H1 (cell line): ENCODE data around the gene ZNF24. TPM values are rescaled to one million over a fixed set of nuclear protein-coding genes. Genes with fewer than 3 reads are reported as not detected.
A peak's percentile ranks its signal among the peaks of the same experiment; 100 is the strongest.

Source experiments
- CTCF ChIA-PET: fragments of 300-600 bp; sonication (Branson Sonifier 250); formaldehyde crosslinking; loops from one replicate; lab custom pipeline; 2021; ENCODE audit not compliant: partially characterized antibody; lab: Charles Lee
- POLR2A ChIA-PET: fragments of 300-600 bp; sonication (Branson Sonifier 250); formaldehyde crosslinking; loops from one replicate; lab custom pipeline; 2021; ENCODE audit warnings: inconsistent platforms; ENCODE audit not compliant: partially characterized antibody; lab: Charles Lee
- DNase-seq, 2 experiments: peaks; one replicate each; pipeline versions ENCODE4 v3.0.0 to v3.0.0-alpha.2; 2010 to 2022; ENCODE audit warnings: low spot score in 2 of 2, low read depth in 1 of 2, mixed read lengths in 1 of 2
- FAIRE-seq: peaks from 2 replicates; lab custom pipeline; 2011; peaks lifted over from hg19 to GRCh38; lab: Jason Lieb, UNC
- H2AFZ ChIP-seq: 2 replicates; pipeline ENCODE4 v1.8.1; 2012; ENCODE audit warnings: low read length, inconsistent platforms
- H2AK5ac ChIP-seq: 2 replicates; pipeline ENCODE4 v1.6.1; 2013; ENCODE audit warnings: low read depth, low read length
- H2BK120ac ChIP-seq: replicated peaks from 2 replicates; pipeline ENCODE3; 2013; ENCODE audit warnings: low read depth, low read length, inconsistent platforms
- H2BK12ac ChIP-seq: 2 replicates; pipeline ENCODE4 v1.6.1; 2013; ENCODE audit warnings: low read depth, low read length
- H2BK15ac ChIP-seq: 2 replicates; pipeline ENCODE4 v1.6.1; 2013; ENCODE audit warnings: low read length
- H2BK20ac ChIP-seq: 2 replicates; pipeline ENCODE4 v1.6.1; 2013; ENCODE audit warnings: low read length
- H2BK5ac ChIP-seq: 2 replicates; pipeline ENCODE4 v1.6.1; 2013; ENCODE audit warnings: low read depth, low read length
- H3K14ac ChIP-seq: 2 replicates; pipeline ENCODE4 v1.6.1; 2013; ENCODE audit warnings: inconsistent platforms; ENCODE audit not compliant: insufficient read length
- H3K18ac ChIP-seq: 2 replicates; pipeline ENCODE4 v1.6.1; 2013; ENCODE audit warnings: low read length; ENCODE audit errors: extremely low read depth
- H3K23ac ChIP-seq: 2 replicates; pipeline ENCODE4 v1.6.1; 2013; ENCODE audit warnings: inconsistent platforms; ENCODE audit not compliant: insufficient read length
- H3K23me2 ChIP-seq: 2 replicates; pipeline ENCODE4 v1.6.1; 2013; ENCODE audit warnings: low read depth, low read length
- H3K27ac ChIP-seq: 2 replicates; pipeline ENCODE4 v1.6.1; 2011; ENCODE audit warnings: low read depth, low read length, inconsistent platforms
- H3K27me3 ChIP-seq, 4 experiments: replicated peaks in 1 of 4; 1 replicate in 1 of 4; 2 replicates in 3 of 4; pipeline versions ENCODE4 v1.6.1 to v1.8.1; 2011 to 2013; ENCODE audit warnings: low read length in 3 of 4, mild to moderate bottlenecking in 3 of 4, inconsistent platforms in 2 of 4, mixed read lengths in 2 of 4, moderate library complexity in 1 of 4; ENCODE audit not compliant: control insufficient read depth in 3 of 4, insufficient read depth in 3 of 4; ENCODE audit errors: extremely low read depth in 1 of 4
- H3K36me3 ChIP-seq, 4 experiments: 2 replicates each; pipeline versions ENCODE4 v1.6.1 to v1.8.1; 2011 to 2013; ENCODE audit warnings: mild to moderate bottlenecking in 4 of 4, low read length in 3 of 4, moderate library complexity in 2 of 4, control low read depth in 1 of 4, inconsistent platforms in 1 of 4; ENCODE audit not compliant: insufficient read depth in 4 of 4, control insufficient read depth in 2 of 4
- H3K4ac ChIP-seq: replicated peaks from 2 replicates; pipeline ENCODE3; 2013; ENCODE audit warnings: low read length, low read depth, mixed read lengths, inconsistent platforms; ENCODE audit not compliant: insufficient read length
- H3K4me1 ChIP-seq, 4 experiments: replicated peaks in 1 of 4; 1 replicate in 1 of 4; 2 replicates in 3 of 4; pipeline versions ENCODE4 v1.6.1 to v1.8.1; 2011 to 2013; ENCODE audit warnings: low read length in 3 of 4, inconsistent platforms in 2 of 4, mixed read lengths in 1 of 4; ENCODE audit not compliant: insufficient read depth in 4 of 4, control insufficient read depth in 3 of 4
- H3K4me2 ChIP-seq, 2 experiments: 2 replicates each; pipeline versions ENCODE4 v1.6.1 to v1.8.1; 2011 to 2013; ENCODE audit warnings: low read depth in 2 of 2, low read length in 2 of 2, control low read depth in 1 of 2, inconsistent platforms in 1 of 2, mild to moderate bottlenecking in 1 of 2; ENCODE audit not compliant: insufficient read depth in 1 of 2
- H3K4me3 ChIP-seq, 4 experiments: fragments of 200-600, 300-600 bp in 1 of 4; sonication (generic), shearing (Covaris generic), sonication (Bioruptor Twin) in 1 of 4; 2 replicates each; pipeline versions ENCODE4 v1.5.1 to v1.8.1; 2011 to 2016; ENCODE audit warnings: low read length in 4 of 4, low read depth in 3 of 4, control low read depth in 2 of 4, inconsistent platforms in 2 of 4, mild to moderate bottlenecking in 2 of 4, mixed read lengths in 1 of 4, moderate library complexity in 1 of 4; ENCODE audit not compliant: insufficient read depth in 2 of 4; ENCODE audit errors: extremely low read depth in 1 of 4
- H3K56ac ChIP-seq: replicated peaks from 2 replicates; pipeline ENCODE3; 2013; ENCODE audit warnings: low read depth, mild to moderate bottlenecking, mixed read lengths, low read length, inconsistent platforms; ENCODE audit not compliant: insufficient read length
- H3K79me1 ChIP-seq: 2 replicates; pipeline ENCODE4 v1.6.1; 2013; ENCODE audit warnings: low read depth, low read length, control low read depth
- H3K79me2 ChIP-seq, 2 experiments: 2 replicates each; pipeline versions ENCODE4 v1.6.1 to v1.8.1; 2012 to 2013; ENCODE audit warnings: low read length in 2 of 2, mild to moderate bottlenecking in 2 of 2, inconsistent platforms in 1 of 2; ENCODE audit not compliant: insufficient read depth in 2 of 2, control insufficient read depth in 1 of 2
- H3K9ac ChIP-seq, 4 experiments: replicated peaks in 1 of 4; 1 replicate in 1 of 4; 2 replicates in 3 of 4; pipeline versions ENCODE4 v1.6.1 to v1.8.1; 2011 to 2013; ENCODE audit warnings: low read depth in 3 of 4, low read length in 3 of 4, control low read depth in 2 of 4, mild to moderate bottlenecking in 2 of 4, moderate library complexity in 2 of 4, inconsistent platforms in 1 of 4; ENCODE audit errors: extremely low read depth in 1 of 4
- H3K9me3 ChIP-seq, 2 experiments: 2 replicates each; pipeline versions ENCODE4 v1.6.1 to v1.8.1; 2012 to 2013; ENCODE audit warnings: mild to moderate bottlenecking in 2 of 2, moderate library complexity in 2 of 2, control low read depth in 1 of 2, inconsistent platforms in 1 of 2, low read depth in 1 of 2, low read length in 1 of 2, mixed read lengths in 1 of 2; ENCODE audit not compliant: insufficient read depth in 2 of 2
- H4K20me1 ChIP-seq, 2 experiments: replicated peaks in 1 of 2; 2 replicates each; pipeline versions ENCODE3 to v1.8.1; 2011 to 2013; ENCODE audit warnings: inconsistent platforms in 2 of 2, low read length in 2 of 2, mild to moderate bottlenecking in 1 of 2; ENCODE audit not compliant: insufficient read depth in 2 of 2, control insufficient read depth in 1 of 2
- H4K5ac ChIP-seq: 2 replicates; pipeline ENCODE4 v1.6.1; 2013; ENCODE audit warnings: low read length, low read depth, mixed read lengths, inconsistent platforms; ENCODE audit not compliant: insufficient read length
- H4K8ac ChIP-seq: 2 replicates; pipeline ENCODE4 v1.8.0; 2013; ENCODE audit warnings: mild to moderate bottlenecking, moderate library complexity, low read length, inconsistent platforms; ENCODE audit not compliant: insufficient read depth; ENCODE audit errors: extremely low read depth
- H4K91ac ChIP-seq: replicated peaks from 2 replicates; pipeline ENCODE3; 2013; ENCODE audit warnings: low read length, mixed read lengths, inconsistent platforms; ENCODE audit not compliant: insufficient read length
- CTCF ChIP-seq, 3 experiments: IDR thresholded peaks; 1 replicate in 2 of 3; 2 replicates in 1 of 3; pipeline versions ENCODE4 v1.5.1 to v1.6.1; 2011; ENCODE audit warnings: low read length in 3 of 3, mild to moderate bottlenecking in 3 of 3, inconsistent platforms in 2 of 3, low read depth in 1 of 3, moderate library complexity in 1 of 3; ENCODE audit not compliant: insufficient read depth in 1 of 3; ENCODE audit errors: control extremely low read depth in 1 of 3
- POLR2AphosphoS5 ChIP-seq: IDR thresholded peaks from 2 replicates; pipeline ENCODE4 v1.6.1; 2011; ENCODE audit warnings: low read depth, low read length
- RBBP5 ChIP-seq: IDR thresholded peaks from 2 replicates; pipeline ENCODE4 v1.7.1; 2012; ENCODE audit warnings: low read depth, mild to moderate bottlenecking, inconsistent platforms, low read length, moderate library complexity, borderline replicate concordance
- SIX5 ChIP-seq: IDR thresholded peaks from 2 replicates; pipeline ENCODE4 v1.6.1; 2011; ENCODE audit warnings: mild to moderate bottlenecking, low read depth, low read length
- TAF7 ChIP-seq: optimal IDR thresholded peaks from 2 replicates; pipeline ENCODE3; 2011; ENCODE audit warnings: low read depth, mild to moderate bottlenecking, inconsistent platforms, low read length, moderate library complexity, borderline replicate concordance
- TBP ChIP-seq: IDR thresholded peaks from 2 replicates; pipeline ENCODE4 v1.6.1; 2011; ENCODE audit warnings: low read depth, low read length, improper control_type of control experiment
- WGBS, 2 experiments: shearing (Covaris generic) in 1 of 2; methylation state at CpG; one replicate each; pipeline versions ENCODE4 v1.1.6 to v1.1.7; 2013 to 2015; ENCODE audit warnings: low lambda C conversion rate in 2 of 2, mixed read lengths in 2 of 2, inconsistent platforms in 1 of 2, low coverage in 1 of 2, missing lambda C conversion rate in 1 of 2; ENCODE audit not compliant: insufficient replicate concordance in 2 of 2, insufficient coverage in 1 of 2, insufficient read length in 1 of 2; ENCODE audit errors: extremely low coverage in 1 of 2, missing lambda C conversion rate in 1 of 2; 5-methylcytosine and 5-hydroxymethylcytosine counted together
- polyA plus RNA-seq, 7 experiments: library from polyadenylated mRNA; depleted of rRNA in 3 of 7; stranded (reverse) in 5 of 7; unstranded in 2 of 7; fragments of >200 nt in 5 of 7; fragments of 200-250 nt in 2 of 7; gene quantifications; 1 replicate in 5 of 7; 2 replicates in 1 of 7; 4 replicates in 1 of 7; pipeline versions ENCODE4 v1.2.1 to v1.2.3, GENCODE V29; 2011 to 2013; ENCODE audit warnings: missing spikeins in 2 of 7, mixed read lengths in 2 of 7
- total RNA-seq: library from RNA; stranded (reverse); fragmentation: NEBNext Ultra II Directional; extraction: Animal tissue kit (Norgen Biotek cat#: 25700); gene quantifications from 2 replicates; pipeline ENCODE4 v1.2.1, GENCODE V29; 2021
- TF ChIP-seq, protein P1 (sequence below): IDR thresholded peaks from 2 replicates; pipeline ENCODE4 v1.6.1; 2011; ENCODE audit warnings: low read length, improper control_type of control experiment

The ZNF24 gene
- total and polyA plus RNA-seq, 2 of the 8 experiments (the other 6 are each of a cell fraction or from before 2014, with no cell fraction given), result 12.5 to 56.9 TPM

- Histone ChIP-seq H3K56ac (peak within 1 kb of the TSS; percentile 83), H3K14ac (no peak within 1 kb of the TSS), H3K79me1 (peaks cover 9% of the 10 kb centered on the region), H4K20me1 (no peaks in the 10 kb centered on the region), H3K23ac (no peak within 1 kb of the TSS), H3K9me3 (no peaks in the 10 kb centered on the region; a peak in 1 of 4 replicates), H3K4me2 (peak within 1 kb of the TSS; percentile 85 to 91), H3K4me1 (peaks cover 0 to 10% (median 0%) of the 10 kb centered on the region in 4 experiments; a peak in 2 of 7 replicates), H3K4ac (peak within 1 kb of the TSS; percentile 81), H3K27me3 (no peaks in the 10 kb centered on the region), H3K79me2 (peaks cover 0 to 52% of the 10 kb centered on the region in 2 experiments; a peak in 2 of 4 replicates), H2AK5ac (no peak within 1 kb of the TSS; the same call in 1 of the 2 replicates), H3K23me2 (peaks cover 9% of the 10 kb centered on the region), H3K4me3 (peak within 1 kb of the TSS; percentile 83 to 97 (median 90)), H3K36me3 (peaks cover 0 to 8% (median 2%) of the 10 kb centered on the region in 4 experiments; a peak in 4 of 8 replicates), H2BK15ac (peak within 1 kb of the TSS; percentile 73; the same call in 1 of the 2 replicates), H3K9ac (peak within 1 kb of the TSS; percentile 74 to 94 (median 91)), H3K18ac (peak within 1 kb of the TSS; percentile 88), H2AFZ (peak within 1 kb of the TSS; percentile 94), H2BK120ac (peak within 1 kb of the TSS; percentile 47), H4K91ac (peak within 1 kb of the TSS; percentile 61), H3K27ac (peak within 1 kb of the TSS; percentile 78), H4K8ac (peak within 1 kb of the TSS; percentile 97), H2BK12ac (0 out of 2 replicates have a peak within 1 kb of the TSS, but pooled peaks have one; percentile 51), H4K5ac (peak within 1 kb of the TSS; percentile 81), H2BK5ac (peak within 1 kb of the TSS; percentile 93), H2BK20ac (peak within 1 kb of the TSS; percentile 3)
- ChIA-PET POLR2A (interaction anchor here (0.5 to 3.5 kb wide), 20 partner anchors 9 to 683 kb away, joined by 3 to 53 read pairs (median 4); partner anchors contain the start of genes ZNF24 and ZNF397), CTCF (interaction anchor here (1.4 to 2.1 kb wide), 3 partner anchors 22 to 65 kb away, joined by 4 to 11 read pairs (median 6); no protein-coding TSS in a partner anchor)
- 2% methylated on average over 41 of the region's 41 CpGs; no CpG with 5 or more reads in 1 of the 2 experiments for WGBS, 2 experiments
- DNase-seq, result peak; percentile 85 to 98
- FAIRE-seq, result peak; percentile 68
- TF ChIP-seq, protein P1, sequence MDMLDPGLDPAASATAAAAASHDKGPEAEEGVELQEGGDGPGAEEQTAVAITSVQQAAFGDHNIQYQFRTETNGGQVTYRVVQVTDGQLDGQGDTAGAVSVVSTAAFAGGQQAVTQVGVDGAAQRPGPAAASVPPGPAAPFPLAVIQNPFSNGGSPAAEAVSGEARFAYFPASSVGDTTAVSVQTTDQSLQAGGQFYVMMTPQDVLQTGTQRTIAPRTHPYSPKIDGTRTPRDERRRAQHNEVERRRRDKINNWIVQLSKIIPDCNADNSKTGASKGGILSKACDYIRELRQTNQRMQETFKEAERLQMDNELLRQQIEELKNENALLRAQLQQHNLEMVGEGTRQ, result peak; percentile 46; the same call in 1 of the 2 replicates
- TF ChIP-seq SIX5 (no peak), TBP (peak; percentile 94), POLR2AphosphoS5 (peak; percentile 97), RBBP5 (peak; percentile 53; the same call in 1 of the 2 replicates), TAF7 (peak; percentile 49), CTCF (IDR thresholded peaks at IDR 0.05; ENCODE audit: control extremely low read depth in 1 of 3, insufficient read depth in 1 of 3, low read depth in 1 of 3, low read length in 3 of 3) (no peak)
Observed at GRCh38 chr18:35290094-35290735, 54.0 kb downstream of the ZNF24 start, which contains the start of gene ZSCAN30. Gene ZSCAN30, minus strand, starts transcription at chr18:35290229. Its CDS starts 25,877 bp downstream, at chr18:35264352.
